NCI-H146 treated with DMSO at 0.1 percent for 48 hours (cell line): Measurements from ENCODE around the gene RAB41.
"Not testable (repeated sequence)": the region's sequence is repeated elsewhere in the genome, so short reads cannot be mapped to it uniquely, and the experiment has no call there.

Experiments
- DNase-seq: peaks from one replicate; lab custom pipeline; 2025; ENCODE audit not compliant: unreplicated experiment; lab: John Stamatoyannopoulos, UW

The RAB41 gene

GRCh38 chrX:70281951-70282350 lies at the start of gene RAB41:
Gene RAB41, plus strand, starts transcription at chrX:70282172. Its CDS starts 46 bp downstream, at chrX:70282218.
- DNase-seq, result no peak

- DNase-seq, result no peak
Measured at GRCh38 chrX:70234355-70234754, 47.6 kb upstream of the RAB41 start, which contains the start of gene AWAT1. Gene AWAT1, plus strand, starts transcription at chrX:70234655. Its CDS starts 41 bp downstream, at chrX:70234696.

GRCh38 chrX:70240751-70241150 lies 41.2 kb upstream of the RAB41 start:
- no peak for DNase-seq

GRCh38 chrX:70241501-70241900 lies 40.5 kb upstream of the RAB41 start:
- DNase-seq, result no peak

DNA sequence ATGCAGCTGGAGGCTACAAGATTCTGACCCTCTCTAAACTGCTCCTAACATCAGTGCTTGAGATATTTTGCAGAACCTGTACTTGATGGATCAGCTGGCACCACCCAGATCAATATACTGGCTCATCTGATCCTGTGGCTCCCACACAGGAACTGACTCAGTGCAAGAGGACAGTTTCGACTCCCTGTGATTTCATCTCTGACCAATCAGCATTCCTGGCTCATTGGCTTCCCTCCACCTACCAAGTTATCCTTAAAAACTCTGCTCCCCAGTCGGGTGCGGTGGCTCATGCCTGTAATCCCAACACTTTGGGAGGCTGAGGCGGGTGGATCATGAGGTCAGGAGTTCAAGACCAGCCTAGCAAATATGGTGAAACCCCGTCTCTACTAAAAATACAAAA lies 38.4 kb upstream of the RAB41 start:
- not testable (repeated sequence) for DNase-seq

DNA sequence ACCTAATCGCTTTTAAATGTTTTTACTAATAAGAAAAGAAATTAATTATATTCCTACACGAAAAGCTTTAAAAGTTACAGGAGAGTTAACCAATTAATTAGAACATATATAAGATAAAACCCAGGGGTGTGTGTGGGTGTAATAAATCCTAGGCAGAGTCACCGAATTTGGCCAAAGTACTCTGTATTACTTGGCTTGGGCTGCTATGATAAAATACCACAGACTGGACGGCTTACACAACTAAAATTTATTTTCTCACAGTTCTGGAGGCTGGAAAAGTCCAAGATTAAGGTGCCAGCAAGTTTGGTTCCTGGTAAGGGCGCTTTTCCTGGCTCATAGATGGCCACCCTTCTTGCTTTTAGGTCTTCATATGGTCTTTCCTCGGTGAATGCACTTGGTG lies 37.1 kb upstream of the RAB41 start:
- no peak for DNase-seq

DNA sequence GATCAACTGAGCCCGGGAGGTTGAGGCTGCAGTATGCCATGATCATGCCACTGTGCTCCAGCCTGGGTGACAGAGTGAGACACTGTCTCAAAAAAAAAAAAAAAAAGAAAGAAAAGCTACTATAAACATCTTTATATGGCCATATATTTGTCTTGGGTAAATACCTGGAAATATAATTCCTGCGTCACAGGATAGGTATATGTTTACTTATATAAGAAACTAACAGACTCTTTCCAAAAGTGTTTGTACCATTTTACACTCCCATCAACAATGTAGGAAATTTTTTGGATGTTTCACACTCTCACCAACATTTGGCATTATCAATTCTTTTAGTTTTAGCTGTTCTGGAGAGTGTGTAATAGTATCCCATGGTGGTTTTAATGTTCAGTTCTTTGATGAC lies 34.7 kb upstream of the RAB41 start:
- no peak for DNase-seq

DNA sequence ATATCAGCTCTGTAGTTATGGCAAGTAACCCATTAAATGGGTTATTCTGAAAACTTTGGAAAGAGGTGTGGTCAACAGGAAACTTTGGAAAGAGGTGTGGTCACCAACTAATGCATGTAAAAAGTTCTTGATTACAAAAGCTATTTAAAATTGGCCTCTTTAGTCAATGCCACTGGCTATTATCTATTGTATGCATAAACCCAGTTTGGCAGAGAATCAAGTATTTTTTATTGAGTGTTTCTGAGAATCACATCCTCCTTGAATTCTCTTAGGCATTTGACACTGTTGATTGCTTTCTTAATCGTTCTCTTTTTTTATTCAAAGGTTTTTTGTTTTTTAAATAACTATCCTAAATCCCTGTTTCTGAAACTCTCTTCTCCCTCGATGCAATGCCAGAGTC lies 29.5 kb upstream of the RAB41 start:
- no peak for DNase-seq

GRCh38 chrX:70253377-70254062 lies 28.5 kb upstream of the RAB41 start:
- DNase-seq, result no peak

- no peak for DNase-seq
Measured at GRCh38 chrX:70254063-70254400, 27.9 kb upstream of the RAB41 start.

- DNase-seq, result no peak
Measured at GRCh38 chrX:70254909-70255308, 27.1 kb upstream of the RAB41 start.

- no peak for DNase-seq
Measured at GRCh38 chrX:70255452-70255851, 26.5 kb upstream of the RAB41 start.

- DNase-seq, result no peak
Measured at GRCh38 chrX:70257423-70258288, 24.3 kb upstream of the RAB41 start.

GRCh38 chrX:70260104-70260503 lies 21.9 kb upstream of the RAB41 start, which contains the start of gene P2RY4:
Gene P2RY4, minus strand, starts transcription at chrX:70260204. Its CDS starts 580 bp downstream, at chrX:70259624.
- no peak for DNase-seq

- DNase-seq, result peak; percentile 64
Measured at GRCh38 chrX:70262952-70263567, 18.9 kb upstream of the RAB41 start.

GRCh38 chrX:70264784-70265183 lies 17.2 kb upstream of the RAB41 start:
- DNase-seq, result no peak

DNA sequence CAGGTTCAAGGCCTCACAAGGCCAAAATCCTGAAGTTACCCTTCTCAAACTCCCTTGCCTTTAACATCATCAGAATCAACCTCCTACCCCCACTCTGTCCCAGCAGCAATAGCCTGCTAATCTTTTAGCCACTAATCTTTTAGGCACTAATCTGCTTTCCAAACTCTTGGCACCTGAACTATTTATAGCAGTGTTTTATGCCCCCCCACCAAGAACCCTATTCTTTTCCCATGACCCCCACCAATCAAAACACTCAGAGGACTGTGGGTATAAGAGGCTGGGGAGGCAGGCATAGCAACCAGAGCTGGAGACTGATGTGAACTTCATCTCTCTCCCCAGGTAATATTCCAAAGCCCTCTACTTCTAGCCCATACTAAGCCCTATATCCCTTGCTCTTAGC lies 13.9 kb upstream of the RAB41 start, which contains the start of gene ARR3:
Gene ARR3 (plus strand): TSS at position 301 of the 400 bp plus-strand sequence. CDS start 1,052 bp downstream, outside the sequence.
- no peak for DNase-seq

GRCh38 chrX:70274029-70274428 lies 7.9 kb upstream of the RAB41 start:
- DNase-seq, result not testable (repeated sequence)

DNA sequence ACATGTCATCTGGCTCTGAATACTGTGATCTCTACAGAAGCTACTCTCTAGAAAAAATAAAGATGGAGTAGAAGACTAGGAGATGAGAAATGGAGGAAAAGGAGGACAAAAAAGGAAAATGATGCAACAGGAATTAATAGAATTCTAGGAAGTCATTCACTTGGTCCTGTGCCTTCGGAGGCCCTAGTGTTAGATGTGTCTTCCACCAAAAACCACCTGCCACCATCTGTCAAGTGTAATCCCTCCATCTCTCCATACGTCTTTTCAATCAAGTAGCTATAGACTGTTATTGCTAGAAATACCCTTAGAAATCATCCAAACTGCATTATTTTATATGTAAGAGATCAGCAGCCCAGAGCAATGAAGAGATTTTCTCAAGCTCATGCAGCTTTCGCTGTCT lies 2.9 kb upstream of the RAB41 start:
- no peak for DNase-seq

DNA sequence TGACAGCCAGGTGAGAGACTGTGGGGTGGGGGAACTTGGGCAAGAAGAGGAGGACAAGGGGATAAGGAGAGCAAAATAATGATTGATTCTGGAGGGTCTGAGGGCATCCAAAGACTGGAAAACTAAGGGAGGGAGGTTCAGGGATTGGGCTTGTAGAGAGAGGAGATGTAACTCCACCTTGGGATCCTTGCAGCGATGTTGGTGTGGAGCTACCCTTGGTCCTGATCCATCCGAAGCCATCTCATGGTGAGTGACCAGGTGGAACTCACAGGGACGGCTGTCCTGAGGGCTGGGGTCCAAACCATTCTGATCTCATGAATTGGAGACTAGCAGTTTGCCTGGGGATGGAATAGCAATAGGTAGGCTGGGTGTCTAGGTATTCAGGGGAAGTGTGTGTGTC lies 1.4 kb upstream of the RAB41 start:
- no peak for DNase-seq

- DNase-seq, result no peak
Measured at GRCh38 chrX:70289168-70289792, 7.3 kb downstream of the RAB41 start.
